HepG2 (cell line): ENCODE measurements around the gene B9D2. TPM values are rescaled to one million over a fixed set of nuclear protein-coding genes. Genes with fewer than 3 reads are reported as not detected.

Experiments used
- ATAC-seq: fragments of 200-7000 bp; cut with Tn5 transposase; 3 replicates; pipeline ENCODE4 v1.9.1; 2020; ENCODE audit warnings: mild to moderate bottlenecking, moderate library complexity
- BruUV-seq: library from RNA; stranded (reverse); fragments of 400-500 nt; replicated peaks from 2 replicates; lab custom pipeline; 2021; lab: Mats Ljungman, UMichigan
- CTCF ChIA-PET: fragments of 300-600 bp; formaldehyde crosslinking; extraction: SDS; loops from one replicate; lab custom pipeline; 2021; ENCODE audit warnings: low total read pairs, inconsistent platforms, low intra/inter-chr PET ratio; lab: Yijun Ruan, JAX
- POLR2A ChIA-PET: fragments of 350-600 bp; sonication (Branson Sonifier 250); formaldehyde crosslinking; loops from one replicate; lab custom pipeline; 2020; ENCODE audit warnings: antibody characterized with exemption, inconsistent platforms; lab: Yijun Ruan, JAX
- DNase-seq: peaks from one replicate; pipeline ENCODE4 v3.0.0-alpha.2; 2015; ENCODE audit warnings: low spot score
- FAIRE-seq: peaks from 3 replicates; lab custom pipeline; 2011; peaks lifted over from hg19 to GRCh38; lab: Jason Lieb, UNC
- H2AFZ ChIP-seq: one replicate; pipeline ENCODE4 v1.6.1; 2011; ENCODE audit warnings: low read length, inconsistent platforms
- H3K27ac ChIP-seq: fragments of 300-600 bp; 3 replicates; pipeline ENCODE4 v1.8.0; 2011; ENCODE audit warnings: mixed run types, mild to moderate bottlenecking, mixed read lengths, low read length, inconsistent platforms; ENCODE audit not compliant: insufficient read depth; ENCODE audit errors: extremely low read length
- H3K27me3 ChIP-seq, 2 experiments: fragments of 200-600 bp in 1 of 2; 2 replicates in 1 of 2; 3 replicates in 1 of 2; pipeline versions ENCODE4 v1.6.0 to v1.8.0; 2011; ENCODE audit warnings: low read length in 2 of 2, mild to moderate bottlenecking in 2 of 2, moderate library complexity in 2 of 2, inconsistent platforms in 1 of 2; ENCODE audit not compliant: insufficient read depth in 2 of 2, control insufficient read depth in 1 of 2
- H3K36me3 ChIP-seq, 2 experiments: fragments of 200-600 bp in 1 of 2; replicated peaks in 1 of 2; 2 replicates in 1 of 2; 3 replicates in 1 of 2; pipeline versions ENCODE4 v1.5.1 to v1.8.0; 2011; ENCODE audit warnings: low read length in 2 of 2, inconsistent platforms in 1 of 2; ENCODE audit not compliant: insufficient read depth in 2 of 2, control insufficient read depth in 1 of 2
- H3K4me1 ChIP-seq: 2 replicates; pipeline ENCODE4 v1.5.1; 2012; ENCODE audit warnings: low read length, inconsistent platforms; ENCODE audit not compliant: insufficient read depth
- H3K4me2 ChIP-seq: 2 replicates; pipeline ENCODE4 v1.6.0; 2011; ENCODE audit warnings: low read depth, low read length, inconsistent platforms
- H3K4me3 ChIP-seq, 3 experiments: fragments of 200-600 bp in 1 of 3; sonication (generic), shearing (Covaris generic) in 1 of 3; replicated peaks in 1 of 3; 2 replicates each; pipeline ENCODE4 v1.5.1; 2011 to 2016; ENCODE audit warnings: low read length in 3 of 3, inconsistent platforms in 2 of 3, low read depth in 2 of 3, mild to moderate bottlenecking in 2 of 3, control low read depth in 1 of 3, mixed read lengths in 1 of 3; ENCODE audit not compliant: insufficient read depth in 1 of 3
- H3K79me2 ChIP-seq: one replicate; pipeline ENCODE4 v1.6.1; 2011; ENCODE audit warnings: low read length, inconsistent platforms; ENCODE audit not compliant: insufficient read depth
- H3K9ac ChIP-seq: 2 replicates; pipeline ENCODE4 v1.6.0; 2011; ENCODE audit warnings: mild to moderate bottlenecking, low read depth, low read length, inconsistent platforms; ENCODE audit not compliant: insufficient read depth
- H3K9me3 ChIP-seq: 2 replicates; pipeline ENCODE4 v1.5.1; 2012; ENCODE audit warnings: mild to moderate bottlenecking, low read length
- H4K20me1 ChIP-seq: 2 replicates; pipeline ENCODE4 v1.6.0; 2011; ENCODE audit warnings: inconsistent platforms, mild to moderate bottlenecking, low read length, moderate library complexity; ENCODE audit not compliant: insufficient read depth
- MAFK ChIP-seq, 2 experiments: IDR thresholded peaks in 1 of 2; conservative IDR thresholded peaks in 1 of 2; 2 replicates each; pipeline ENCODE4 v1.6.1; 2011; ENCODE audit warnings: improper control_type of control experiment in 2 of 2, low read length in 2 of 2
- RARA ChIP-seq: IDR thresholded peaks from 2 replicates; pipeline ENCODE4 v1.6.1; 2016; ENCODE audit warnings: missing genetic modification reagents, missing compliant biosample characterization
- RXRA ChIP-seq: sonication (generic); formaldehyde crosslinking; IDR thresholded peaks from 2 replicates; pipeline ENCODE4 v1.5.1; 2020; ENCODE audit warnings: missing genetic modification reagents
- RXRB ChIP-seq: IDR thresholded peaks from 2 replicates; pipeline ENCODE4 v1.6.1; 2016; ENCODE audit warnings: borderline replicate concordance, missing genetic modification reagents, missing compliant biosample characterization
- WGBS: methylation state at CpG from one replicate; pipeline ENCODE4 v1.1.6; 2017; ENCODE audit warnings: low lambda C conversion rate; 5-methylcytosine and 5-hydroxymethylcytosine counted together
- in situ Hi-C: cut with HindIII; loops from 2 replicates; pipeline ENCODE4 v1.10.0; 2017; ENCODE audit warnings: low pct_unique_long_range_greater_than_20kb; ENCODE audit not compliant: extremely low pct_ligation_motif_present
- intact Hi-C: fragments of 100-400 bp; cut with micrococcal nuclease; formaldehyde crosslinking; loops from one replicate; pipeline ENCODE4 v1.10.0; 2022; ENCODE audit not compliant: unreplicated experiment
- polyA plus RNA-seq, 8 experiments: library from polyadenylated mRNA; depleted of rRNA in 3 of 8; stranded (reverse) in 7 of 8; unstranded in 1 of 8; fragments of >200 nt; fragmentation: Illumina TruSeq in 4 of 8; extraction: Trizol in 4 of 8; gene quantifications; 2 replicates each; pipeline versions ENCODE4 v1.2.1 to v1.2.3, GENCODE V29; 2011 to 2016; ENCODE audit warnings: low read depth in 4 of 8, missing spikeins in 1 of 8, mixed read lengths in 1 of 8; ENCODE audit not compliant: insufficient read depth in 1 of 8
- total RNA-seq, 5 experiments: library from RNA; depleted of rRNA; stranded (reverse); fragments of >200 nt; fragmentation: Illumina TruSeq; extraction: Trizol; gene quantifications; 2 replicates each; pipeline ENCODE4 v1.2.3, GENCODE V29; 2016; ENCODE audit warnings: low read depth in 1 of 5
- TF ChIP-seq, protein P1 (sequence below): sonication (generic); formaldehyde crosslinking; IDR thresholded peaks from 2 replicates; pipeline ENCODE4 v1.4.0; 2020; ENCODE audit warnings: mild to moderate bottlenecking, missing genetic modification reagents
- TF ChIP-seq, protein P2 (sequence below): sonication (generic); formaldehyde crosslinking; IDR thresholded peaks from 2 replicates; pipeline ENCODE4 v1.4.0; 2020; ENCODE audit warnings: missing genetic modification reagents, borderline replicate concordance
- TF ChIP-seq, protein P3 (sequence below): sonication (generic); formaldehyde crosslinking; IDR thresholded peaks from 2 replicates; pipeline ENCODE4 v1.4.0; 2020; ENCODE audit warnings: missing genetic modification reagents

The B9D2 gene
- total and polyA plus RNA-seq, 2 of the 13 experiments (the other 11 are each of a cell fraction or from before 2014, with no cell fraction given) = 3.1 to 4.4 TPM

DNA sequence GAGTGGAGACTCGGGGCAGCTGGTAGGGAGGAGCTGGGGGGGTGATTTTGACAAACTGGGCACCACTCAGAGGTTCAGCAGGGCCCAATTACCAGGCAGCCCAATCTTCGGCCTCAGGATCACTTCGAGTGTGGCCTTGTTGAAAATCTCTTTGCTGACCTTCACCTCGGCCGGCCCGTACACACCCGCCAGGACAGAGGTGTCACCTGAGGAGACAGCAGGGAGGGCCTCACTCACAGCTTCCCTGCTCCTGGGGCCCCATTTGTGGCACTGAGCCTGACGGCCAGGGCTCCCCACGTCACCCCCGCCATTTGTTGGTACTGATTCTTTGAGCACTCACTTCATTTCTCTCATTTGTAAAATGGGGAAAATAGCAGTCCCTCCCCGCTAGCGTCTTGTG, 28.8 kb upstream of the B9D2 start:
- ChIA-PET CTCF (no interaction called here), POLR2A (interaction anchor here (1.7 kb wide), 1 partner anchor 17 kb away, joined by 6 read pairs; no protein-coding TSS in a partner anchor)
- DNase-seq (no peak), ATAC-seq (no peak), FAIRE-seq (no peak)
- TF ChIP-seq RARA (CRISPR knock-in tag) (0 out of 2 replicates have a peak, but pooled peaks have one; percentile 13), MAFK (conservative IDR thresholded peaks at IDR 0.05 in 1 of 2, IDR thresholded peaks at IDR 0.05 in 1 of 2; ENCODE audit: low read length in 2 of 2) (no peak), RXRA (CRISPR knock-in tag) (peak; percentile 64; the same call in 1 of the 2 replicates), RXRB (CRISPR knock-in tag) (peak; percentile 28; the same call in 1 of the 2 replicates)
- TF ChIP-seq, protein P1, sequence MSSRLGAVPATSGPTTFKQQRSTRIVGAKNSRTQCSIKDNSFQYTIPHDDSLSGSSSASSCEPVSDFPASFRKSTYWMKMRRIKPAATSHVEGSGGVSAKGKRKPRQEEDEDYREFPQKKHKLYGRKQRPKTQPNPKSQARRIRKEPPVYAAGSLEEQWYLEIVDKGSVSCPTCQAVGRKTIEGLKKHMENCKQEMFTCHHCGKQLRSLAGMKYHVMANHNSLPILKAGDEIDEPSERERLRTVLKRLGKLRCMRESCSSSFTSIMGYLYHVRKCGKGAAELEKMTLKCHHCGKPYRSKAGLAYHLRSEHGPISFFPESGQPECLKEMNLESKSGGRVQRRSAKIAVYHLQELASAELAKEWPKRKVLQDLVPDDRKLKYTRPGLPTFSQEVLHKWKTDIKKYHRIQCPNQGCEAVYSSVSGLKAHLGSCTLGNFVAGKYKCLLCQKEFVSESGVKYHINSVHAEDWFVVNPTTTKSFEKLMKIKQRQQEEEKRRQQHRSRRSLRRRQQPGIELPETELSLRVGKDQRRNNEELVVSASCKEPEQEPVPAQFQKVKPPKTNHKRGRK (CRISPR knock-in tag) = no peak
- TF ChIP-seq, protein P2, sequence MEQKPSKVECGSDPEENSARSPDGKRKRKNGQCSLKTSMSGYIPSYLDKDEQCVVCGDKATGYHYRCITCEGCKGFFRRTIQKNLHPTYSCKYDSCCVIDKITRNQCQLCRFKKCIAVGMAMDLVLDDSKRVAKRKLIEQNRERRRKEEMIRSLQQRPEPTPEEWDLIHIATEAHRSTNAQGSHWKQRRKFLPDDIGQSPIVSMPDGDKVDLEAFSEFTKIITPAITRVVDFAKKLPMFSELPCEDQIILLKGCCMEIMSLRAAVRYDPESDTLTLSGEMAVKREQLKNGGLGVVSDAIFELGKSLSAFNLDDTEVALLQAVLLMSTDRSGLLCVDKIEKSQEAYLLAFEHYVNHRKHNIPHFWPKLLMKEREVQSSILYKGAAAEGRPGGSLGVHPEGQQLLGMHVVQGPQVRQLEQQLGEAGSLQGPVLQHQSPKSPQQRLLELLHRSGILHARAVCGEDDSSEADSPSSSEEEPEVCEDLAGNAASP (CRISPR knock-in tag) = peak; percentile 84; the same call in 1 of the 2 replicates
- TF ChIP-seq, protein P3, sequence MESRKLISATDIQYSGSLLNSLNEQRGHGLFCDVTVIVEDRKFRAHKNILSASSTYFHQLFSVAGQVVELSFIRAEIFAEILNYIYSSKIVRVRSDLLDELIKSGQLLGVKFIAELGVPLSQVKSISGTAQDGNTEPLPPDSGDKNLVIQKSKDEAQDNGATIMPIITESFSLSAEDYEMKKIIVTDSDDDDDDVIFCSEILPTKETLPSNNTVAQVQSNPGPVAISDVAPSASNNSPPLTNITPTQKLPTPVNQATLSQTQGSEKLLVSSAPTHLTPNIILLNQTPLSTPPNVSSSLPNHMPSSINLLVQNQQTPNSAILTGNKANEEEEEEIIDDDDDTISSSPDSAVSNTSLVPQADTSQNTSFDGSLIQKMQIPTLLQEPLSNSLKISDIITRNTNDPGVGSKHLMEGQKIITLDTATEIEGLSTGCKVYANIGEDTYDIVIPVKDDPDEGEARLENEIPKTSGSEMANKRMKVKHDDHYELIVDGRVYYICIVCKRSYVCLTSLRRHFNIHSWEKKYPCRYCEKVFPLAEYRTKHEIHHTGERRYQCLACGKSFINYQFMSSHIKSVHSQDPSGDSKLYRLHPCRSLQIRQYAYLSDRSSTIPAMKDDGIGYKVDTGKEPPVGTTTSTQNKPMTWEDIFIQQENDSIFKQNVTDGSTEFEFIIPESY (CRISPR knock-in tag) = peak; percentile 74
- in situ Hi-C loops = no loop called here
- Histone ChIP-seq H2AFZ (no peak overlapping the region), H3K4me1 (peaks cover 22% of the 10 kb centered on the region), H3K4me3 (no peak overlapping the region), H3K9ac (no peak overlapping the region), H3K27ac (peak overlapping the region; percentile 12), H3K79me2 (peaks cover 16% of the 10 kb centered on the region), H3K27me3 (no peaks in the 10 kb centered on the region; a peak in 1 of 5 replicates), H3K4me2 (no peak overlapping the region), H4K20me1 (no peaks in the 10 kb centered on the region), H3K9me3 (no peaks in the 10 kb centered on the region), H3K36me3 (peaks cover 17 to 29% of the 10 kb centered on the region in 2 experiments; a peak in 4 of 5 replicates)
- 84% methylated on average over 7 of the region's 12 CpGs for WGBS
- intact Hi-C loops = no loop called here
- BruUV-seq = no TSS peak
